Heart left ventricle (tissue), 16 donors: ENCODE measurements around the gene HBQ1. TPM values are rescaled to one million over a fixed set of nuclear protein-coding genes. Genes with fewer than 3 reads are reported as not detected.

Source experiments
- ATAC-seq, 4 donors: fragments of 200-7000 bp; cut with Tn5 transposase; one replicate each; pipeline ENCODE4 v1.9.1; 2020 to 2022; ENCODE audit warnings: moderate library complexity in 4 of 4, mild to moderate bottlenecking in 3 of 4, moderate number of reproducible peaks in 1 of 4
- DNase-seq, 5 donors: peaks; one replicate each; pipeline ENCODE4 v3.0.0-alpha.2; 2020
- H3K27ac ChIP-seq, 12 donors: fragments of 200-600 bp; sonication (generic) in 4 of 12; one replicate each; pipeline versions ENCODE4 v1.5.0 to v1.8.0; 2016 to 2022; ENCODE audit warnings: mild to moderate bottlenecking in 2 of 12
- H3K27me3 ChIP-seq, 9 donors: fragments of 200-600 bp; sonication (generic) in 2 of 9; one replicate each; pipeline versions ENCODE4 v1.5.1 to v1.8.0; 2016 to 2022; ENCODE audit warnings: mild to moderate bottlenecking in 3 of 9
- H3K36me3 ChIP-seq, 9 donors: fragments of 200-600 bp; sonication (generic) in 2 of 9; one replicate each; pipeline versions ENCODE4 v1.5.0 to v1.8.0; 2018 to 2022; ENCODE audit warnings: mild to moderate bottlenecking in 2 of 9
- H3K4me1 ChIP-seq, 12 donors: fragments of 200-600 bp; sonication (generic) in 4 of 12; one replicate each; pipeline versions ENCODE4 v1.5.0 to v1.8.0; 2016 to 2022; ENCODE audit warnings: mild to moderate bottlenecking in 3 of 12
- H3K4me3 ChIP-seq, 12 donors: fragments of 200-600 bp; sonication (generic) in 4 of 12; one replicate each; pipeline versions ENCODE4 v1.5.0 to v1.8.0; 2017 to 2022; ENCODE audit warnings: mild to moderate bottlenecking in 9 of 12, moderate library complexity in 4 of 12
- H3K9me3 ChIP-seq, 12 donors: fragments of 200-600 bp; sonication (generic) in 4 of 12; one replicate each; pipeline versions ENCODE4 v1.5.0 to v1.8.0; 2016 to 2022; ENCODE audit warnings: mild to moderate bottlenecking in 1 of 12
- CTCF ChIP-seq, 12 donors: fragments of 200-600 bp; sonication (generic) in 4 of 12; IDR thresholded peaks; one replicate each; pipeline versions ENCODE4 v1.5.0 to v1.8.0; 2018 to 2022; ENCODE audit warnings: antibody characterized with exemption in 12 of 12, mild to moderate bottlenecking in 5 of 12
- POLR2A ChIP-seq, 2 donors: fragments of 450-650 bp; IDR thresholded peaks; one replicate each; pipeline ENCODE4 v1.6.1; 2017; ENCODE audit warnings: antibody characterized with exemption in 2 of 2, mild to moderate bottlenecking in 2 of 2, moderate library complexity in 2 of 2
- WGBS, 4 donors: extraction: QIAGEN DNeasy Blood & Tissue Kit in 2 of 4; methylation state at CpG; one replicate each; pipeline versions ENCODE4 v1.1.5 to v1.1.7; 2013 to 2018; 5-methylcytosine and 5-hydroxymethylcytosine counted together
- intact Hi-C, 10 donors: fragments of 100-400 bp; cut with DNase I; formaldehyde crosslinking; loops; one replicate each; pipeline versions ENCODE4 v1.11.1 to v1.14.2; 2022
- long read RNA-seq, 3 donors: library from polyadenylated mRNA; unstranded; transcript quantifications; one replicate each; pipeline ENCODE4 v2.0.0, GENCODE V29; 2020 to 2021
- polyA plus RNA-seq, 2 donors: library from polyadenylated mRNA; stranded (reverse); fragments of 200-250 nt; gene quantifications; one replicate each; pipeline ENCODE4 v1.2.3, GENCODE V29; 2013
- total RNA-seq, 9 donors: library from RNA; depleted of rRNA in 2 of 9; stranded (reverse); fragments of >200 nt in 2 of 9; fragmentation: NEBNext Ultra II Directional in 3 of 9; extraction: Animal tissue kit (Norgen Biotek cat#: 25700) in 3 of 9; gene quantifications; one replicate each; pipeline versions ENCODE4 v1.1.0 to v1.2.4, GENCODE V29; 2016 to 2023
- donor health status: ischemic (EF 13 %, LVEDD 7.1; RV severe dilation, severe dysfunction).
- donor health status: healthy with polysubstance abuse.
- donor health status: DM: no; HTN: yes; CAD: no.
- donor health status: DM: no; HTN: no; CAD: no.
- donor health status: ischemic (EF 25% LVEDD 6.9; RV normal size, moderate dysfunction).
- donor health status: ischemic (EF 25% LVEDD 5.7; RV mildly dilated, moderate dysfunction).
- donor health status: healthy.
- donor health status: DM: yes; HTN: yes; CAD: no.
- donor health status: ischemic (EF 35%, LVEDD 5.7; RV mildly dilated, moderate dysfunction).
- donor health status: nonischemic (EF 11% LVEDD 7.7; RV severe dilation, severe dysfunction).
- donor health status: DM: yes; HTN: yes; CAD: no.
- donor health status: PGD.
- donor health status: ischemic (EF 29% LVEDD 5.4; RV normal size, mild dysfunction).
- donor health status: nonischemic (EF 23%, LVEDD 6.1; RV moderate dilation, normal function).

HBQ1 gene
- not detected for total RNA-seq
- polyA plus RNA-seq, result not detected
- long read RNA-seq, donor 1, result 0 reads
- long read RNA-seq, donor 2, result 0 reads
- long read RNA-seq, donor 3, result 0 reads

GRCh38 chr16:180101-180675 is at the start of gene HBQ1:
Gene HBQ1 (plus strand): TSS chr16:180459. CDS start chr16:180487, 28 bp downstream.
- no peak for TF ChIP-seq POLR2A (IDR thresholded peaks at IDR 0.05)
- peak in 9 of 12 donors; percentile 6 to 66 (median 47) for TF ChIP-seq CTCF (IDR thresholded peaks at IDR 0.05)
- DNase-seq, result no peak
- H3K36me3 ChIP-seq, result peaks cover 0 to 3% (median 0%) of the 10 kb centered on the region in 9 donors
- peak within 1 kb of the TSS in 11 of 12 donors; percentile 6 to 45 (median 38) for H3K4me3 ChIP-seq
- peaks cover 7 to 28% (median 12%) of the 10 kb centered on the region in 12 donors for H3K4me1 ChIP-seq
- peaks cover 27 to 48% (median 38%) of the 10 kb centered on the region in 9 donors for H3K27me3 ChIP-seq
- intact Hi-C loops, result loop anchor here in 9 of 10 donors (2.0 to 5.0 kb wide), 4 partner anchors 58 to 73 kb away; no protein-coding TSS in a partner anchor
- no peaks in the 10 kb centered on the region for H3K9me3 ChIP-seq
- WGBS, 4 donors, result 7 to 16% (median 10%) methylated on average over 32 to 59 of the region's 59 CpGs
- H3K27ac ChIP-seq, result no peak within 1 kb of the TSS
- ATAC-seq, result peak in 1 of 4 donors; percentile 30

GRCh38 chr16:130533-131173 is 49.6 kb upstream of the HBQ1 start:
- H3K36me3 ChIP-seq, result peaks cover 0 to under 1% (median 0%) of the 10 kb centered on the region in 9 donors
- H3K27me3 ChIP-seq, result no peaks in the 10 kb centered on the region
- no peak overlapping the region for H3K4me3 ChIP-seq
- TF ChIP-seq POLR2A (IDR thresholded peaks at IDR 0.05) (no peak), CTCF (IDR thresholded peaks at IDR 0.05) (no peak)
- no peak for DNase-seq
- H3K9me3 ChIP-seq, result no peaks in the 10 kb centered on the region
- WGBS, 4 donors, result 94 to 96% (median 95%) methylated on average over 15 of the region's 15 CpGs
- intact Hi-C loops, result no loop called here
- H3K4me1 ChIP-seq, result peaks cover 0 to 4% (median 0%) of the 10 kb centered on the region in 12 donors
- ATAC-seq, result no peak
- H3K27ac ChIP-seq, result no peak overlapping the region

GRCh38 chr16:132120-132519 is 48.1 kb upstream of the HBQ1 start:
- TF ChIP-seq POLR2A (IDR thresholded peaks at IDR 0.05) (no peak), CTCF (IDR thresholded peaks at IDR 0.05) (no peak)
- H3K27ac ChIP-seq, result no peak overlapping the region
- ATAC-seq (no peak), DNase-seq (no peak)
- no peak overlapping the region for H3K4me3 ChIP-seq
- 93 to 96% (median 95%) methylated on average over 7 of the region's 7 CpGs for WGBS, 4 donors
- peaks cover 0 to 7% (median 0%) of the 10 kb centered on the region in 12 donors for H3K4me1 ChIP-seq
- H3K27me3 ChIP-seq, result no peaks in the 10 kb centered on the region
- intact Hi-C loops, result no loop called here
- H3K9me3 ChIP-seq, result no peaks in the 10 kb centered on the region
- no peaks in the 10 kb centered on the region for H3K36me3 ChIP-seq

- WGBS, 4 donors, result 88 to 96% (median 95%) methylated on average over 2 of the region's 2 CpGs
- intact Hi-C loops, result no loop called here
- ATAC-seq, result no peak
Measured at GRCh38 chr16:133716-134115, 46.5 kb upstream of the HBQ1 start.

More at GRCh38 chr16:133716-134115, 46.5 kb upstream of the HBQ1 start:
- Histone ChIP-seq H3K27ac (no peak overlapping the region), H3K27me3 (no peaks in the 10 kb centered on the region), H3K9me3 (no peaks in the 10 kb centered on the region), H3K4me3 (no peak overlapping the region), H3K4me1 (peaks cover 0 to 14% (median 7%) of the 10 kb centered on the region in 12 donors), H3K36me3 (no peaks in the 10 kb centered on the region)
- DNase-seq, result no peak
- TF ChIP-seq CTCF (IDR thresholded peaks at IDR 0.05) (no peak), POLR2A (IDR thresholded peaks at IDR 0.05) (no peak)
